Sigmoid colon (tissue), 4 donors: ENCODE measurements around the gene OPCML.

Experiments used
- EP300 ChIP-seq, 4 donors: sonication (generic); formaldehyde crosslinking; IDR thresholded peaks; one replicate each; pipeline ENCODE4 v1.6.1; 2017; ENCODE audit warnings: antibody characterized with exemption in 4 of 4
- POLR2A ChIP-seq, 2 donors: fragments of 450-650 bp; IDR thresholded peaks; one replicate each; pipeline ENCODE4 v1.6.1; 2016; ENCODE audit warnings: antibody characterized with exemption in 2 of 2, mild to moderate bottlenecking in 2 of 2, moderate library complexity in 2 of 2
- TF ChIP-seq, protein P1 (sequence below), 4 experiments: fragments of 450-650 bp in 3 of 4; fragments of 200-600 bp in 1 of 4; IDR thresholded peaks; one replicate each; pipeline ENCODE4 v1.5.1; 2016 to 2019; ENCODE audit warnings: antibody characterized with exemption in 4 of 4, mild to moderate bottlenecking in 3 of 4, moderate library complexity in 2 of 4

GRCh38 chr11:133531458-133531857 is 843 bp downstream of the OPCML start:
- TF ChIP-seq EP300 (IDR thresholded peaks at IDR 0.05) (no peak), POLR2A (IDR thresholded peaks at IDR 0.05) (no peak)
- TF ChIP-seq, protein P1, sequence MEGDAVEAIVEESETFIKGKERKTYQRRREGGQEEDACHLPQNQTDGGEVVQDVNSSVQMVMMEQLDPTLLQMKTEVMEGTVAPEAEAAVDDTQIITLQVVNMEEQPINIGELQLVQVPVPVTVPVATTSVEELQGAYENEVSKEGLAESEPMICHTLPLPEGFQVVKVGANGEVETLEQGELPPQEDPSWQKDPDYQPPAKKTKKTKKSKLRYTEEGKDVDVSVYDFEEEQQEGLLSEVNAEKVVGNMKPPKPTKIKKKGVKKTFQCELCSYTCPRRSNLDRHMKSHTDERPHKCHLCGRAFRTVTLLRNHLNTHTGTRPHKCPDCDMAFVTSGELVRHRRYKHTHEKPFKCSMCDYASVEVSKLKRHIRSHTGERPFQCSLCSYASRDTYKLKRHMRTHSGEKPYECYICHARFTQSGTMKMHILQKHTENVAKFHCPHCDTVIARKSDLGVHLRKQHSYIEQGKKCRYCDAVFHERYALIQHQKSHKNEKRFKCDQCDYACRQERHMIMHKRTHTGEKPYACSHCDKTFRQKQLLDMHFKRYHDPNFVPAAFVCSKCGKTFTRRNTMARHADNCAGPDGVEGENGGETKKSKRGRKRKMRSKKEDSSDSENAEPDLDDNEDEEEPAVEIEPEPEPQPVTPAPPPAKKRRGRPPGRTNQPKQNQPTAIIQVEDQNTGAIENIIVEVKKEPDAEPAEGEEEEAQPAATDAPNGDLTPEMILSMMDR (IDR thresholded peaks at IDR 0.05) = no peak
